Adrenal gland (tissue), 12 donors: ENCODE results near the gene CDH4. TPM values are rescaled to one million over a fixed set of nuclear protein-coding genes. Genes with fewer than 3 reads are reported as not detected.

ENCODE experiments used
- DNase-seq, 7 donors: peaks; one replicate each; pipeline ENCODE4 v3.0.0-alpha.2; 2019 to 2020
- H3K27ac ChIP-seq, 5 donors: fragments of 200-600 bp; sonication (generic) in 4 of 5; 1 replicate in 3 of 5; 2 replicates in 2 of 5; pipeline versions ENCODE4 v1.5.1 to v1.8.0; 2016 to 2020; ENCODE audit warnings: mild to moderate bottlenecking in 1 of 5
- H3K27me3 ChIP-seq: fragments of 200-600 bp; 2 replicates; pipeline ENCODE4 v1.8.0; 2021
- H3K36me3 ChIP-seq, 2 donors: fragments of 200-600 bp; replicated peaks in 1 of 2; 1 replicate in 1 of 2; 2 replicates in 1 of 2; pipeline versions ENCODE4 v1.5.1 to v1.8.0; 2018 to 2022
- H3K4me1 ChIP-seq, 2 donors: fragments of 200-600 bp; replicated peaks in 1 of 2; 1 replicate in 1 of 2; 2 replicates in 1 of 2; pipeline versions ENCODE4 v1.5.1 to v1.8.0; 2018 to 2021
- H3K4me3 ChIP-seq, 4 donors: fragments of 200-600 bp; sonication (generic) in 3 of 4; one replicate each; pipeline ENCODE4 v1.5.1; 2016 to 2018
- H3K9me3 ChIP-seq, 3 donors: fragments of 200-600 bp; sonication (generic) in 1 of 3; replicated peaks in 1 of 3; 1 replicate in 2 of 3; 2 replicates in 1 of 3; pipeline versions ENCODE4 v1.5.1 to v1.8.0; 2016 to 2021
- POLR2A ChIP-seq, 2 donors: fragments of 450-650 bp; IDR thresholded peaks; one replicate each; pipeline ENCODE4 v1.6.1; 2017; ENCODE audit warnings: antibody characterized with exemption in 2 of 2, mild to moderate bottlenecking in 2 of 2, moderate library complexity in 1 of 2
- WGBS, 4 donors: extraction: QIAGEN DNeasy Blood & Tissue Kit in 2 of 4; methylation state at CpG; one replicate each; pipeline versions ENCODE4 v1.1.5 to v1.1.7; 2013 to 2017; 5-methylcytosine and 5-hydroxymethylcytosine counted together
- intact Hi-C, 2 donors: fragments of 100-400 bp; cut with DNase I; formaldehyde crosslinking; loops; one replicate each; pipeline versions ENCODE4 v1.14.1 to v1.15.0; 2022 to 2023
- polyA plus RNA-seq, 3 donors: library from polyadenylated mRNA; stranded (reverse); fragments of 200-250 nt in 2 of 3; fragments of 350-450 nt in 1 of 3; fragmentation: Illumina TruSeq in 1 of 3; extraction: RNeasy Lipid Tissue Mini Kit (QIAGEN cat#74804) in 1 of 3; gene quantifications; one replicate each; pipeline ENCODE4 v1.2.3, GENCODE V29; 2013 to 2014
- total RNA-seq, 9 donors: library from RNA; depleted of rRNA in 4 of 9; stranded (reverse); fragments of >200 nt in 4 of 9; fragments of 120-200 nt in 1 of 9; fragmentation: NEBNext Ultra II Directional in 1 of 9; extraction: Animal tissue kit (Norgen Biotek cat#: 25700) in 1 of 9; gene quantifications; one replicate each; pipeline versions ENCODE4 v1.1.0 to v1.2.4, GENCODE V29; 2013 to 2023
- TF ChIP-seq, protein P1 (sequence below), 6 experiments: fragments of 450-650 bp in 4 of 6; fragments of 200-600 bp in 2 of 6; sonication (generic) in 1 of 6; IDR thresholded peaks; 1 replicate in 5 of 6; 2 replicates in 1 of 6; pipeline versions ENCODE4 v1.5.1 to v1.8.0; 2016 to 2021; ENCODE audit warnings: antibody characterized with exemption in 6 of 6, mild to moderate bottlenecking in 2 of 6, moderate library complexity in 1 of 6
- donor health status: healthy with polysubstance abuse.
- donor health status: Bipolar disorder and iron deficiency.
- donor health status: DM: yes; HTN: yes; CAD: no.
- donor health status: DM: no; HTN: no; CAD: no.
- donor health status: DM: no; HTN: no; CAD: no.
- donor health status: DM: yes; HTN: yes; CAD: no.

Gene CDH4
- total and polyA plus RNA-seq, 12 donors: 0.08 to 0.53 (median 0.20) TPM; not detected in 3

DNA sequence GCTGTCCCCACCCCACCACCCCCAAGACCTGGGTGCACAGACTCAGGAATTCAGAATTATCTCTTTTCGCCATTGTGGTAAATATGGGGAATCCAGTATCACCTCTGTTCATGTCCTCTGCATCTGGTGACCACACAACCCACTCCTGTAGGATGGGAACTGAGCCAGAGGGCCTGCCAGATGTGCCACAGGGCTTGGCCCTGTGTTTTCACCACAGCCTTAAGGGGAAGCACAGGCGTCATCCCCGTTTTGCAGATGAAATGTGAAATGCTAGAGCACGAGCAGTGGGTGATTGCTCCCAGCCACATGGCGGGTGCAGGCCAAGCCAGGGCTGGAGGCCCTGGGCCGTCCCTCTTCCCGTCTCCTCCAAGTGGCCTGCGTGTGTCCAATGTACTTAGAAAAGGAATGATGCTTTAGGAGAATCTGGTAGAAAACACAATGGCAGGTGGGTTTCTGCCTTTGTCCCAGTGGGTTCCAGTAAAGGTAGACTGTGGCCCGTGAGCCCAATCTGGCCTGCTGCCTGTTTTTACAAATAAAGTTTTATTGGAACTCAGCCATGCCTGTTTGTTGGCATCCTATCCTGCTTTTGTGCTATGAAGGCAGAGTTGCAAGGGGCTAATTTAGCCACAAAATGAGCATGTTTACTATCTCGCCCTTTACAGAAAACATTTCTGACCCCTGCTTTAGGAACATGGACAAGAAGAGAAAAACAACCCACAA is 309.2 kb downstream of the CDH4 start:
- H3K27me3 ChIP-seq: no peaks in the 10 kb centered on the region
- no peak overlapping the region for H3K27ac ChIP-seq
- H3K4me1 ChIP-seq: no peaks in the 10 kb centered on the region
- intact Hi-C loops: no loop called here
- TF ChIP-seq POLR2A (IDR thresholded peaks at IDR 0.05): no peak
- TF ChIP-seq, protein P1, sequence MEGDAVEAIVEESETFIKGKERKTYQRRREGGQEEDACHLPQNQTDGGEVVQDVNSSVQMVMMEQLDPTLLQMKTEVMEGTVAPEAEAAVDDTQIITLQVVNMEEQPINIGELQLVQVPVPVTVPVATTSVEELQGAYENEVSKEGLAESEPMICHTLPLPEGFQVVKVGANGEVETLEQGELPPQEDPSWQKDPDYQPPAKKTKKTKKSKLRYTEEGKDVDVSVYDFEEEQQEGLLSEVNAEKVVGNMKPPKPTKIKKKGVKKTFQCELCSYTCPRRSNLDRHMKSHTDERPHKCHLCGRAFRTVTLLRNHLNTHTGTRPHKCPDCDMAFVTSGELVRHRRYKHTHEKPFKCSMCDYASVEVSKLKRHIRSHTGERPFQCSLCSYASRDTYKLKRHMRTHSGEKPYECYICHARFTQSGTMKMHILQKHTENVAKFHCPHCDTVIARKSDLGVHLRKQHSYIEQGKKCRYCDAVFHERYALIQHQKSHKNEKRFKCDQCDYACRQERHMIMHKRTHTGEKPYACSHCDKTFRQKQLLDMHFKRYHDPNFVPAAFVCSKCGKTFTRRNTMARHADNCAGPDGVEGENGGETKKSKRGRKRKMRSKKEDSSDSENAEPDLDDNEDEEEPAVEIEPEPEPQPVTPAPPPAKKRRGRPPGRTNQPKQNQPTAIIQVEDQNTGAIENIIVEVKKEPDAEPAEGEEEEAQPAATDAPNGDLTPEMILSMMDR (IDR thresholded peaks at IDR 0.05): no peak
- H3K36me3 ChIP-seq: no peaks in the 10 kb centered on the region
- H3K9me3 ChIP-seq: no peaks in the 10 kb centered on the region
- no peak overlapping the region for H3K4me3 ChIP-seq
- DNase-seq: no peak
- WGBS, 4 donors: 85 to 88% (median 86%) methylated on average over 9 to 10 of the region's 10 CpGs

DNA sequence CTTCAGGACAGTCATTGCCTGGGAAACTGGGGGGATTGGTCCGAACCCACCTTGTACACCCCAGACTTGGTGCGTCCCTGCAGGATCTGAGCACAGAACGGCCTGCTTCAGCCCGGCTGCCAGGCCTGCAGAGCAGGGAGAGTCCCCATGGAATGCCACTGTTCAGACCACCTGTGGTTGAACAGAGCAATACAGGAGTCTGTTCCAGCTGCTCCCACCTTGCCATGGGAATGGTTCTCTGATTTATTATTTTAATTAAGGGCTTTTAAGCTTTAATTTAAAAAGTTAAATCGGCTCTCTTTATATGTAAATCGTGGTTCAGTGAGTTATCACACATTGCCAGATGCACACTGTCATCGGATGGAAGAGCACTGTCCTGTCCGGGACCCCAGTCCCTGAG is 310.4 kb downstream of the CDH4 start:
- H3K36me3 ChIP-seq: no peaks in the 10 kb centered on the region
- 60 to 75% (median 68%) methylated on average over 5 to 8 of the region's 8 CpGs for WGBS, 4 donors
- no peaks in the 10 kb centered on the region for H3K9me3 ChIP-seq
- no peak overlapping the region for H3K4me3 ChIP-seq
- no peaks in the 10 kb centered on the region for H3K4me1 ChIP-seq
- no peak overlapping the region for H3K27ac ChIP-seq
- DNase-seq: no peak
- intact Hi-C loops: no loop called here
- H3K27me3 ChIP-seq: no peaks in the 10 kb centered on the region
- TF ChIP-seq POLR2A (IDR thresholded peaks at IDR 0.05): no peak
- TF ChIP-seq, protein P1 (IDR thresholded peaks at IDR 0.05): no peak

DNA sequence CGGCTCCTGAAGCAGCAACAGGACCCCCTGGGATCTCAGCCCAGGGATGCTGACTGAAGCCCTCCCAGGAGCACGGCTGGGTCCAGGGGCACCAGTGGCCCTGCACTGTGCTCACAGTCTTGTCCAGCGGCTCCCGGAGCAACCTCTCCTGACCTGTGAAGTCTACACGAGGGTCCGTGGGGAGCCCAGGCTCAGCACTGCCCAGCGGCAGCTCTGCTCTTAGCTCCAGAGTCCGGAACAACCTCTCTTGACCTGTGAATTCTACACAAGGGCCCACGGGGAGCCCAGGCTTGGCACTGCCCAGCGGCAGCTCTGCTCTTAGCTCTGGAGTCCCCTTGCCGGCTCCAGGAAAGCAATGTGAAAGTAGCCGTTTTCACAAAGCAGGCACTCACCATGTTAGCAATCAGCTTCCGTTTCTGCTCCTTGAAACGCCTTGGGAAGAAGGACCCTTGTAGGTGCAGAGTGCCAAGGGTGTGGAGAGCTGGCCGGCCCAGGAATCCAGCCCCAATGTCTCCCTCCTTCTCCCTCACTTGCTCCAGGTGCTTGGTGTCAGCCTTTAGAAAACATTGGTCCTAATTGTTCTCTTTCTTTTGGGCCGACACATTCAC is 310.9 kb downstream of the CDH4 start:
- no peak for TF ChIP-seq POLR2A (IDR thresholded peaks at IDR 0.05)
- TF ChIP-seq, protein P1 (IDR thresholded peaks at IDR 0.05): no peak
- no peaks in the 10 kb centered on the region for H3K9me3 ChIP-seq
- no peaks in the 10 kb centered on the region for H3K4me1 ChIP-seq
- WGBS, 4 donors: 60 to 68% (median 64%) methylated on average over 9 to 16 of the region's 16 CpGs
- intact Hi-C loops: no loop called here
- H3K27me3 ChIP-seq: no peaks in the 10 kb centered on the region
- H3K27ac ChIP-seq: no peak overlapping the region
- no peak for DNase-seq
- H3K36me3 ChIP-seq: no peaks in the 10 kb centered on the region
- H3K4me3 ChIP-seq: no peak overlapping the region

DNA sequence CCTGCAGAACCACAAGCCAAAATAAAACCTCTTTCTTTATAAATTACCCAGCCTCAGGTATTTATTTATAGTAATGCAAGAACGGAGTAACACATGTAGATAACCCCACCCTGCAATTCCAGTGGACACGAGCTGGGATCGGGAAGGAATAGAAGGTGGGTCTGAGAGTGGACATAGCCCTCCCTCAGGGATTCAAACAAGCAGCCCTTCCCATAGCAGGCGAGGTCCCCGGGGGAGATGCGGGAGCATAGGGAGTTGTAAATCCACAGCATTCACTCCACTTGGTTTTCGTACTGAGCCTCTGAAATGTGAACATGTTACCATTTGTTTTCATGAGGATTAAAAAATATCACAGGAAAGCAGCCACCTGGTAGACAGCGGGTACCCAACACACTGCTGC is 312.6 kb downstream of the CDH4 start:
- WGBS, 4 donors: 76 to 83% (median 82%) methylated on average over 8 of the region's 8 CpGs
- Histone ChIP-seq H3K4me1 (no peaks in the 10 kb centered on the region), H3K27me3 (no peaks in the 10 kb centered on the region), H3K4me3 (no peak overlapping the region), H3K36me3 (no peaks in the 10 kb centered on the region), H3K9me3 (no peaks in the 10 kb centered on the region), H3K27ac (no peak overlapping the region)
- intact Hi-C loops: no loop called here
- DNase-seq: no peak
- TF ChIP-seq, protein P1 (IDR thresholded peaks at IDR 0.05): no peak
- no peak for TF ChIP-seq POLR2A (IDR thresholded peaks at IDR 0.05)
